Measurements from ENCODE around the gene CXCL10.

GRCh38 chr4:76007089-76007862 is 16.0 kb downstream of the CXCL10 start, which contains the start of gene CXCL9:
- TF ChIP-seq POLR2A (IDR thresholded peaks at IDR 0.05; ENCODE audit: low read depth, low read length): no peak
- no peak for TF ChIP-seq CEBPB (IDR thresholded peaks at IDR 0.05; ENCODE audit: low read depth, low read length)
- TF ChIP-seq CTCF (conservative IDR thresholded peaks at IDR 0.05; ENCODE audit: low read depth, low read length): no peak
- no peak for TF ChIP-seq FOS (IDR thresholded peaks at IDR 0.05; ENCODE audit: low read depth, low read length)
- TF ChIP-seq RFX5 (IDR thresholded peaks at IDR 0.05; ENCODE audit: low read depth, low read length): no peak
